Right lobe of liver (tissue), 4 donors: ENCODE measurements around the gene CDRT15.

Experiments
- POLR2A ChIP-seq: fragments of 450-650 bp; IDR thresholded peaks from one replicate; pipeline ENCODE4 v1.6.1; 2017; ENCODE audit warnings: antibody characterized with exemption, mild to moderate bottlenecking
- TF ChIP-seq, protein P1 (sequence below), 4 donors: fragments of 200-600 bp in 3 of 4; fragments of 450-650 bp in 1 of 4; IDR thresholded peaks; one replicate each; pipeline versions ENCODE4 v1.5.1 to v1.8.0; 2016 to 2022; ENCODE audit warnings: antibody characterized with exemption in 4 of 4, mild to moderate bottlenecking in 2 of 4
- donor health status: DM: no; HTN: no; CAD: no.
- donor health status: DM: no; HTN: no; CAD: no.
- donor health status: DM: no; HTN: yes; CAD: no.

DNA sequence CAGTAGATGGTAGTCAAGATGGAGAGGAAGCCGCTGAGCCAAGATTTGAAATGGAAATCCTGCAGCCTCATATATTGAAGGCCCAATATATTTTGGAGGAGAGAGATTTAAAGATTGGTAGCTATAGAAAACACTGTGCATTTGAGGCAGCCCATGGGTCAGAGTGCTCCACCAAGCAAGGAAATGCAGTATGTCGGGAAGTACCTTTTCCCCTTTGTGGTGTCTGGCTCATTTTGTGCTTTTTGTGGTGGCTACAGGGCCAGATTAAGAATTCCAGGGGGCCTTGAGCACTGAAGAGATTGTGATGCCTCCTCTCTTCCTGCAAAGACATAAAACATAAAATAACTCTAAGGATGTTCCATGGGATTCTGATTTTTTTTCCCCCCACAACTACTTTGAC, 39.6 kb downstream of the CDRT15 start:
- TF ChIP-seq, protein P1, sequence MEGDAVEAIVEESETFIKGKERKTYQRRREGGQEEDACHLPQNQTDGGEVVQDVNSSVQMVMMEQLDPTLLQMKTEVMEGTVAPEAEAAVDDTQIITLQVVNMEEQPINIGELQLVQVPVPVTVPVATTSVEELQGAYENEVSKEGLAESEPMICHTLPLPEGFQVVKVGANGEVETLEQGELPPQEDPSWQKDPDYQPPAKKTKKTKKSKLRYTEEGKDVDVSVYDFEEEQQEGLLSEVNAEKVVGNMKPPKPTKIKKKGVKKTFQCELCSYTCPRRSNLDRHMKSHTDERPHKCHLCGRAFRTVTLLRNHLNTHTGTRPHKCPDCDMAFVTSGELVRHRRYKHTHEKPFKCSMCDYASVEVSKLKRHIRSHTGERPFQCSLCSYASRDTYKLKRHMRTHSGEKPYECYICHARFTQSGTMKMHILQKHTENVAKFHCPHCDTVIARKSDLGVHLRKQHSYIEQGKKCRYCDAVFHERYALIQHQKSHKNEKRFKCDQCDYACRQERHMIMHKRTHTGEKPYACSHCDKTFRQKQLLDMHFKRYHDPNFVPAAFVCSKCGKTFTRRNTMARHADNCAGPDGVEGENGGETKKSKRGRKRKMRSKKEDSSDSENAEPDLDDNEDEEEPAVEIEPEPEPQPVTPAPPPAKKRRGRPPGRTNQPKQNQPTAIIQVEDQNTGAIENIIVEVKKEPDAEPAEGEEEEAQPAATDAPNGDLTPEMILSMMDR (IDR thresholded peaks at IDR 0.05): no peak
- TF ChIP-seq POLR2A: no peak
